Body of pancreas (tissue), 4 donors: Measurements from ENCODE around the gene MAML3.

Experiments
- POLR2A ChIP-seq, 3 donors: fragments of 450-650 bp; IDR thresholded peaks; one replicate each; pipeline ENCODE4 v1.6.1; 2016; ENCODE audit warnings: antibody characterized with exemption in 3 of 3, mild to moderate bottlenecking in 2 of 3
- TF ChIP-seq, protein P1 (sequence below), 7 experiments: fragments of 450-650 bp in 4 of 7; fragments of 200-600 bp in 3 of 7; sonication (generic) in 3 of 7; IDR thresholded peaks; one replicate each; pipeline ENCODE4 v1.5.1; 2016 to 2019; ENCODE audit warnings: antibody characterized with exemption in 7 of 7

DNA sequence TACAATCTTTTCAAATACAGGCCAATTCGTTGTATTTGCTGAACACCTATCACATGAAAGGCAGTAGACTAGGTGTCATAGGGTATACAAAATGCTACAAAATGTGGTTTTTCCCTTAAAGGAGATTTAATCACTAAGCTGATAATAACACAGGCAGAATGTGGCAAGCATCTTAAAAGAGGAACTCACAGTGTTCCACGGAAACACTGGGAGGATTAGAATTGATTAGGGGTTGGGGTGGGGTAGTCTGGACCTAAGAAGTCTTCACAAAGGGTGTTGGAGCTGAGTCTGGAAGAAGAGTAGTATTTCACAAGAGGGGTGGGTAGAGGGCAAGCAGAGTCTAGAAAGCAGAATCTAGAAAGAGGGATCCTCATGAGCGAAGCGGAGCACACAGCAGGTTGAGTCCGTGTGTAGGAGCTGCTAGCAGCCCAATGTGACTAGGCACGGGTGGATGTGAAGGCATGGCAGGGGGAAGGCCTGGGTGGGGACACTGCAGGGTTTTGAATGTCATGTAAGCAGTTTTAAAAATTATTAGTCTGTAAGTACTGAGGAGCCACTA is 364.8 kb downstream of the MAML3 start:
- TF ChIP-seq, protein P1, sequence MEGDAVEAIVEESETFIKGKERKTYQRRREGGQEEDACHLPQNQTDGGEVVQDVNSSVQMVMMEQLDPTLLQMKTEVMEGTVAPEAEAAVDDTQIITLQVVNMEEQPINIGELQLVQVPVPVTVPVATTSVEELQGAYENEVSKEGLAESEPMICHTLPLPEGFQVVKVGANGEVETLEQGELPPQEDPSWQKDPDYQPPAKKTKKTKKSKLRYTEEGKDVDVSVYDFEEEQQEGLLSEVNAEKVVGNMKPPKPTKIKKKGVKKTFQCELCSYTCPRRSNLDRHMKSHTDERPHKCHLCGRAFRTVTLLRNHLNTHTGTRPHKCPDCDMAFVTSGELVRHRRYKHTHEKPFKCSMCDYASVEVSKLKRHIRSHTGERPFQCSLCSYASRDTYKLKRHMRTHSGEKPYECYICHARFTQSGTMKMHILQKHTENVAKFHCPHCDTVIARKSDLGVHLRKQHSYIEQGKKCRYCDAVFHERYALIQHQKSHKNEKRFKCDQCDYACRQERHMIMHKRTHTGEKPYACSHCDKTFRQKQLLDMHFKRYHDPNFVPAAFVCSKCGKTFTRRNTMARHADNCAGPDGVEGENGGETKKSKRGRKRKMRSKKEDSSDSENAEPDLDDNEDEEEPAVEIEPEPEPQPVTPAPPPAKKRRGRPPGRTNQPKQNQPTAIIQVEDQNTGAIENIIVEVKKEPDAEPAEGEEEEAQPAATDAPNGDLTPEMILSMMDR (IDR thresholded peaks at IDR 0.05), result no peak
- TF ChIP-seq POLR2A (IDR thresholded peaks at IDR 0.05), result no peak
